Neural crest cell (in vitro differentiated cells): ENCODE results near the gene SLC5A2. TPM values are rescaled to one million over a fixed set of nuclear protein-coding genes. Genes with fewer than 3 reads are reported as not detected.

Experiments
- DNase-seq: peaks from one replicate; pipeline ENCODE4 v3.0.0; 2021; ENCODE audit warnings: low read depth, mixed read lengths, low spot score
- H3K27ac Mint-ChIP-seq: one replicate; pipeline ENCODE4 v1.8.0; 2021; ENCODE audit warnings: mild to moderate bottlenecking, mixed read lengths; ENCODE audit not compliant: unreplicated experiment
- H3K27me3 Mint-ChIP-seq: 2 replicates; pipeline ENCODE4 v1.8.0; 2021; ENCODE audit warnings: low read depth, mild to moderate bottlenecking, mixed read lengths
- H3K36me3 Mint-ChIP-seq: 2 replicates; pipeline ENCODE4 v1.8.0; 2021; ENCODE audit warnings: low read depth, mild to moderate bottlenecking, mixed read lengths
- H3K4me1 Mint-ChIP-seq: 2 replicates; pipeline ENCODE4 v1.8.0; 2021; ENCODE audit warnings: mixed read lengths
- H3K4me3 Mint-ChIP-seq: one replicate; pipeline ENCODE4 v1.8.0; 2021; ENCODE audit warnings: mild to moderate bottlenecking, mixed read lengths
- H3K9me3 Mint-ChIP-seq: 2 replicates; pipeline ENCODE4 v1.8.0; 2021; ENCODE audit warnings: mixed read lengths
- total RNA-seq: library from RNA; stranded (reverse); gene quantifications from 2 replicates; pipeline ENCODE4 v1.2.1, GENCODE V29; 2021
- TF ChIP-seq, protein P1 (sequence below): fragments of 200-600 bp; sonication (generic); conservative IDR thresholded peaks from 2 replicates; pipeline ENCODE4 v1.5.0; 2021; ENCODE audit warnings: antibody characterized with exemption, mild to moderate bottlenecking

Gene SLC5A2
- total RNA-seq, 1 donor from 2014 or later, result not detected

DNA sequence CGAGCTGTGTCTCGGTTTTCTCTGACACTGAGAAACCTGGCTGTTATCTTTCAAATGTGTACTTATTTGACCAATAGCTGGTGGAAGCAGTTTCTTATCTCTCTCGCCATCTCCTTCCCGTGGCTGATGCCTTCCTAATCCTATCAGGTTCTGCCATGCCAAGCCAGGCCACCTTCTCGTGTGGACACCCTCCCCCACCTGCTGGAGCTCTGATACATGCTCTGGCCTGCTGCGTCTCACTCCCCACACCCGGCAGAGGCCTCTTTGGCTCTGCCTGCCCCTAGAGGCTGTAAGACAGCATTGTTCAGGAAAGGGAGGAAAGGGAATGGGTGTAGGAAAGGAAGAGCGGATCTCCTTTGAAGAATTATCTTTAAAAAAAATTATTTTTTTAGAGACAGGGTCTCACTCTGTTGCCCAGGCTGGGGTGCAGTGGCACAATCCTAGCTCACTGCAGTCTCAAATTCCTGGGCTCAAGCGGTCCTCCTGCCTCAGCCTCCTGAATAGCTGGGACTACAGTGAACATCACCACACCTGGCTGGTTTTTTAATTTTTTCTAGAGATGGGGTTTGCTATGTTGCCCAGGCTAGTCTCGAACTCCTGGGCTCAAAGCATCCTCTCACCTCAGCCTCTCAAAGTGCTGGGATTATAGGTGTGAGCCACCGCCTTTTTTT is 31.1 kb upstream of the SLC5A2 start:
- H3K27me3 Mint-ChIP-seq, result no peaks in the 10 kb centered on the region
- H3K4me1 Mint-ChIP-seq, result peaks cover 33% of the 10 kb centered on the region
- H3K9me3 Mint-ChIP-seq, result no peaks in the 10 kb centered on the region
- TF ChIP-seq, protein P1, sequence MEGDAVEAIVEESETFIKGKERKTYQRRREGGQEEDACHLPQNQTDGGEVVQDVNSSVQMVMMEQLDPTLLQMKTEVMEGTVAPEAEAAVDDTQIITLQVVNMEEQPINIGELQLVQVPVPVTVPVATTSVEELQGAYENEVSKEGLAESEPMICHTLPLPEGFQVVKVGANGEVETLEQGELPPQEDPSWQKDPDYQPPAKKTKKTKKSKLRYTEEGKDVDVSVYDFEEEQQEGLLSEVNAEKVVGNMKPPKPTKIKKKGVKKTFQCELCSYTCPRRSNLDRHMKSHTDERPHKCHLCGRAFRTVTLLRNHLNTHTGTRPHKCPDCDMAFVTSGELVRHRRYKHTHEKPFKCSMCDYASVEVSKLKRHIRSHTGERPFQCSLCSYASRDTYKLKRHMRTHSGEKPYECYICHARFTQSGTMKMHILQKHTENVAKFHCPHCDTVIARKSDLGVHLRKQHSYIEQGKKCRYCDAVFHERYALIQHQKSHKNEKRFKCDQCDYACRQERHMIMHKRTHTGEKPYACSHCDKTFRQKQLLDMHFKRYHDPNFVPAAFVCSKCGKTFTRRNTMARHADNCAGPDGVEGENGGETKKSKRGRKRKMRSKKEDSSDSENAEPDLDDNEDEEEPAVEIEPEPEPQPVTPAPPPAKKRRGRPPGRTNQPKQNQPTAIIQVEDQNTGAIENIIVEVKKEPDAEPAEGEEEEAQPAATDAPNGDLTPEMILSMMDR, result peak; percentile 70
- H3K36me3 Mint-ChIP-seq, result peaks cover 4% of the 10 kb centered on the region
- peak overlapping the region; percentile 27 for H3K4me3 Mint-ChIP-seq
- no peak overlapping the region for H3K27ac Mint-ChIP-seq
- no peak for DNase-seq

DNA sequence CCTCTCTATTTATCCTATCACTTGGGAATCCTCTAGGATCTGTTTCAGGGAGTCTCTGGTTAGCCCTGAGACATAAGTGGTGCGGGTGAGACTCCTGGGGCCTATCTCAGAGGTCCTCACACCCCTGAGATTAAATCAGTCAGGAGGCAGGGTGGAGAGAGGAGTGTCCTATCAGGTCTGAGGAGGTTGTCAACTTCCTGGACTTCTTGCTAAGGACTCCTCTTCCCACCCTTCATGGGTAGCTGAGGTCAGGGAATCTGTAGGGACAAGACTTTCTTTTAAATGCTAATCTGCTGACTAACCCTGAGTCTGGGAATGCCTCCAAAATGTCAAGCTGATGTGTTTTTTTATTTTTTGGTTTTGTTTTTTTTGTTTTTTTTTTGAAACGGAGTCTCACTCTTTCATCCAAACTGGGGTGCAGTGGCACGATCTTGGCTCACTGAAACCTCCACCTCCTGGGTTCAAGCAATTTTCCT is 30.3 kb upstream of the SLC5A2 start:
- no peaks in the 10 kb centered on the region for H3K27me3 Mint-ChIP-seq
- H3K36me3 Mint-ChIP-seq, result peaks cover 4% of the 10 kb centered on the region
- TF ChIP-seq, protein P1, result no peak
- peak overlapping the region; percentile 15 for H3K4me3 Mint-ChIP-seq
- no peak overlapping the region for H3K27ac Mint-ChIP-seq
- H3K9me3 Mint-ChIP-seq, result no peaks in the 10 kb centered on the region
- peaks cover 34% of the 10 kb centered on the region for H3K4me1 Mint-ChIP-seq
- DNase-seq, result no peak

DNA sequence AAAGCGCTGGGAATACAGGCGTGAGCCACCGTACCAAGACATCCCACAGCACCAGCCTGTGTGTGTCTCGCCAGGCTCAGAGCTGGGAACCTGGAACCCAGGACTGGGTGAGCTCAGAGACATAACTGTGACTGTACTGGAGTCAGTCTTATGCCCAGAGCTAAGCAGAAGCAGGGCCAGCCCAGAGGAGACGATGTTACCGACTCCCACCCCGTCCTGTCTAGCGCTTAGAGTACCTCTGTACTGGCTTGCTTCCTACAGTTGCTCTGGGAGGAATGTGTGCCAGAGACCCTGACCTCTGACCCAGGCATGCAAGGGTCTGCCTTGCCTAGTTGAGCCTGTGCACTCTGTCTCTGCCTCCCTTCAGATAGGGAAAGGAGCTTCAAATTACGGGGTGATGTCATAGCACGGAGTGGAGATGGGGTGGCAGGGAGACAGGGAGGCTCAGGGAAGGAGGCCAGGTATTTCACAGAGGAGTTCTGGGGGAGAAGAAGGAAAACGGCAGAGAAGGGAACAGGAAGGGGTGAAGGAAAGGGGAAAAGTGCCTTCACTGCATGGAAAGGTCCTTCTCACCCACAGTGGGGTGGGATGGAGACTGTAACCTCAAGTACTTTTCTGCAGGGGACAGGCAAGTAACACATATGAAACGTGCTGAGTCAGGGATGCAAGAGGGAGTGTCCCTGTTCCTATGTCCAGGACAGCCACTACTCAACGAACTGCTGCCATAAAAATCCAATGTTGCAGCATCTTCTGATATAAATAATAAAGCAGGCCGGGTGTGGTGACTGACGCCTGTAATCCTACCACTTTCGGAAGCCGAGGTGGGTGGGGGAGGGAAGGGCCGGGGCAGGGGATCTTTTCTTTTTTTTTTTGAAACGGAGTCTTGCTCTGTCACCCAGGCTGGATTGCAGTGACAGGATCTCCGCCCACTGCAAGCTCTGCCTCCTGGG is 29.4 kb upstream of the SLC5A2 start:
- no peaks in the 10 kb centered on the region for H3K9me3 Mint-ChIP-seq
- H3K27me3 Mint-ChIP-seq, result no peaks in the 10 kb centered on the region

DNA sequence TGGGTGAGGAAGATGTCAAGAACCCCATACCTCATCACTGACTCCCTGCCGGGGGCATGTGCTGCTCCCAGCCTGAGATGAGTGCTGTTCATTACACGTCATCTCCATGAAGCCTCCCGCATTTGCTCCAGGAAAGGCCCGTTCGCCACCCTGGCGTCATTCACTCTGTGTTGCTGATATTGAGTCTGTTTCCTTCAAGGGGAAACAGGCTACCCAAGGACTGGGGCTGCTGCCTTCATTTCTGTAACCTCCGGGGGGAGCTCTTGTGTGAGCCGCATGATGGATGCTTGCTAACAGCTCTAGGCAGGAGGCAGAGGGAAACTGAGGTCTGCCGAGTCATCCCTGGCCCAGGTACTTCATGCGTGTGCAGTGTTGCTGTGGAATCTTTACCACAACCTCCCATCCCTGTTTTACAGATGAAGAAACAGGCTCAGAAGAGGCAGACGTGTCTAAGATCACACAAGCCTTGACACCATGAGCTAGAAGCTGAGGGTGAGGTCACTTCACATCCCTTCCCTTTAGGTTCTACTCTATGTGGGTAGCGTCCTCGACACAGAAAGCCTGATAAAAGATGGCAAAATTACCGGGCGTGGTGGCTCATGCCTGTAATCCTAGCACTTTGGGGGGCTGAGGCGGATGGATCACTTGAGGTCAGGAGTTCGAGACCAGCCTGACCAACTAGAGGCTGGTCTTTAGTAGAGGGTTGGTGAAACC is 27.2 kb upstream of the SLC5A2 start:
- no peak for DNase-seq
- Mint-ChIP-seq H3K9me3 (no peaks in the 10 kb centered on the region), H3K27me3 (no peaks in the 10 kb centered on the region), H3K27ac (no peak overlapping the region), H3K4me1 (peaks cover 48% of the 10 kb centered on the region), H3K4me3 (peak overlapping the region; percentile 49), H3K36me3 (peaks cover 4% of the 10 kb centered on the region)
- TF ChIP-seq, protein P1, result peak; percentile 36

More for the DNA sequence above, 29.4 kb upstream of the SLC5A2 start:
- Mint-ChIP-seq H3K4me1 (peaks cover 39% of the 10 kb centered on the region), H3K27ac (peak overlapping the region; percentile 52), H3K36me3 (peaks cover 4% of the 10 kb centered on the region), H3K4me3 (peak overlapping the region; percentile 67)
- DNase-seq, result no peak
- TF ChIP-seq, protein P1, result no peak

DNA sequence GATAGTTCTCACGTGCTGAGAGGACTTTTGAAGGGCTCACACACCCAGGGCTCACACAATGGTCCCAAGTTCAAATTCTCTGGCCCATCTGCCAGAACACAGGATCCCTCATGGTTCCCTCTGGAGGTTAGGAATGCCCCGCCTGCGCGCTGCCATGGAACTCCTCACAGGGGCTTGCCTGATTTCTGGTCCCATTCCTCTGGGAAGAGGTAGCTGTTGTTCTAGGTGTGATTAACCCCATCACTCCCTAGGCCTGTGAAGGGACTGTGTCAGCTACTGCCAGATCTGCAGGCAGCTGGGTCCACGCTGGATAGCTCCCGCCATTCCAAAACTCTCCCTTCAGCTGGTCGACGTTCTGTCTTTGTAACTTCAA is 25.9 kb upstream of the SLC5A2 start:
- peak overlapping the region; percentile 34 for H3K4me3 Mint-ChIP-seq

More for the DNA sequence above, 25.9 kb upstream of the SLC5A2 start:
- Mint-ChIP-seq H3K36me3 (peaks cover 4% of the 10 kb centered on the region), H3K9me3 (no peaks in the 10 kb centered on the region), H3K27ac (no peak overlapping the region), H3K4me1 (peaks cover 48% of the 10 kb centered on the region), H3K27me3 (no peaks in the 10 kb centered on the region)
- DNase-seq, result no peak
- TF ChIP-seq, protein P1, result no peak
